Occipital lobe (tissue), 2 donors: ENCODE results near the gene ACSM2A. TPM values are rescaled to one million over a fixed set of nuclear protein-coding genes. Genes with fewer than 3 reads are reported as not detected.
"Not testable (repeated sequence)": the region's sequence is repeated elsewhere in the genome, so short reads cannot be mapped to it uniquely, and the experiment has no call there.

ENCODE experiments used
- DNase-seq: peaks from one replicate; lab custom pipeline; 2025; lab: John Stamatoyannopoulos, UW
- total RNA-seq: library from RNA; depleted of rRNA; stranded (reverse); fragments of >200 nt; gene quantifications from one replicate; pipeline ENCODE4 v1.2.3, GENCODE V29; 2014

The ACSM2A gene
- total RNA-seq = not detected

GRCh38 chr16:20451364-20451763 lies at the start of gene ACSM2A:
Gene ACSM2A, plus strand, starts transcription at chr16:20451521. Its CDS starts 8,594 bp downstream, at chr16:20460115.
- DNase-seq = not testable (repeated sequence)

- DNase-seq = no peak
These were observed 48.7 kb upstream of the ACSM2A start for GRCh38 chr16:20402651-20403050.

- no peak for DNase-seq
These were observed 46.7 kb upstream of the ACSM2A start, which contains the start of gene PDILT for GRCh38 chr16:20404637-20405036. Gene PDILT, minus strand, starts transcription at chr16:20404737. Its CDS starts 5,437 bp downstream, at chr16:20399300.

- DNase-seq = no peak
These were observed 41.8 kb upstream of the ACSM2A start, which contains the start of gene ACSM5 for GRCh38 chr16:20409398-20410120. Gene ACSM5, plus strand, starts transcription at chr16:20409534. Its CDS starts 1,951 bp downstream, at chr16:20411485.

GRCh38 chr16:20410121-20410723 lies 41.1 kb upstream of the ACSM2A start:
- DNase-seq = no peak

- no peak for DNase-seq
These were observed 40.3 kb upstream of the ACSM2A start for GRCh38 chr16:20411055-20411454.

- no peak for DNase-seq
These were observed 35.8 kb upstream of the ACSM2A start for GRCh38 chr16:20415541-20415940.

GRCh38 chr16:20419093-20419492 lies 32.2 kb upstream of the ACSM2A start:
- not testable (repeated sequence) for DNase-seq

- not testable (repeated sequence) for DNase-seq
These were observed 29.6 kb upstream of the ACSM2A start for GRCh38 chr16:20421748-20422147.

- not testable (repeated sequence) for DNase-seq
These were observed 27.6 kb upstream of the ACSM2A start for GRCh38 chr16:20423772-20424128.

GRCh38 chr16:20424129-20424866 lies 27.0 kb upstream of the ACSM2A start:
- DNase-seq = no peak

GRCh38 chr16:20427401-20427797 lies 23.9 kb upstream of the ACSM2A start:
- DNase-seq = not testable (repeated sequence)

- not testable (repeated sequence) for DNase-seq
These were observed 21.8 kb upstream of the ACSM2A start for GRCh38 chr16:20429499-20429898.

- not testable (repeated sequence) for DNase-seq
These were observed 20.8 kb upstream of the ACSM2A start for GRCh38 chr16:20430480-20430879.

GRCh38 chr16:20430948-20431347 lies 20.4 kb upstream of the ACSM2A start:
- no peak for DNase-seq

- DNase-seq = not testable (repeated sequence)
These were observed 12.4 kb upstream of the ACSM2A start for GRCh38 chr16:20438950-20439349.

- not testable (repeated sequence) for DNase-seq
These were observed 11.5 kb upstream of the ACSM2A start for GRCh38 chr16:20439820-20440231.

- not testable (repeated sequence) for DNase-seq
These were observed 10.6 kb upstream of the ACSM2A start for GRCh38 chr16:20440731-20441130.

GRCh38 chr16:20441191-20441590 lies 10.1 kb upstream of the ACSM2A start:
- no peak for DNase-seq

- DNase-seq = not testable (repeated sequence)
These were observed 9.5 kb upstream of the ACSM2A start for GRCh38 chr16:20441859-20442258.

- DNase-seq = not testable (repeated sequence)
These were observed 4.5 kb upstream of the ACSM2A start for GRCh38 chr16:20446652-20447393.
